K562 (cell line): ENCODE measurements around the gene CBX1. TPM values are rescaled to one million over a fixed set of nuclear protein-coding genes. Genes with fewer than 3 reads are reported as not detected.

Experiments
- CREM ChIP-seq: IDR thresholded peaks from 2 replicates; pipeline ENCODE4 v1.6.1; 2014; ENCODE audit warnings: antibody characterized with exemption, low read depth
- CTBP1 ChIP-seq: fragments of 450-650 bp; IDR thresholded peaks from 2 replicates; pipeline ENCODE4 v1.6.1; 2016; ENCODE audit warnings: borderline replicate concordance
- DNMT1 ChIP-seq: fragments of 450-650 bp; IDR thresholded peaks from 2 replicates; pipeline ENCODE4 v1.6.1; 2016; ENCODE audit warnings: antibody characterized with exemption, mild to moderate bottlenecking
- ESRRA ChIP-seq: fragments of 450-650 bp; IDR thresholded peaks from 2 replicates; pipeline ENCODE4 v1.6.1; 2014; ENCODE audit warnings: low read depth, mild to moderate bottlenecking, moderate library complexity, borderline replicate concordance
- FOXJ2 ChIP-seq: fragments of 200-800 bp; sonication (Bioruptor generic); IDR thresholded peaks from 2 replicates; pipeline ENCODE4 v1.6.1; 2016; ENCODE audit warnings: missing genetic modification characterization, missing compliant biosample characterization
- JUND ChIP-seq, 2 experiments: IDR thresholded peaks; 2 replicates in 1 of 2; 3 replicates in 1 of 2; pipeline ENCODE4 v1.6.1; 2011; ENCODE audit warnings: borderline replicate concordance in 2 of 2, low read depth in 2 of 2, low read length in 2 of 2, improper control_type of control experiment in 1 of 2, missing biosample characterization in 1 of 2, missing genetic modification characterization in 1 of 2, missing genetic modification reagents in 1 of 2
- KDM5B ChIP-seq: fragments of 200-600 bp; sonication (generic); IDR thresholded peaks from 2 replicates; pipeline ENCODE4 v1.6.1; 2012; ENCODE audit warnings: low read depth, mild to moderate bottlenecking, moderate library complexity, low read length, control low read depth, inconsistent platforms; ENCODE audit not compliant: insufficient replicate concordance
- NFIC ChIP-seq: fragments of 450-650 bp; IDR thresholded peaks from 2 replicates; pipeline ENCODE4 v1.6.1; 2017; ENCODE audit warnings: mild to moderate bottlenecking, inconsistent platforms
- POLR2AphosphoS5 ChIP-seq: IDR thresholded peaks from 2 replicates; pipeline ENCODE4 v1.6.1; 2011; ENCODE audit warnings: mild to moderate bottlenecking, low read depth, low read length, moderate library complexity; ENCODE audit not compliant: control insufficient read depth, insufficient read depth
- TEAD1 ChIP-seq, 2 experiments: fragments of 450-650 bp in 1 of 2; sonication (generic) in 1 of 2; formaldehyde crosslinking; IDR thresholded peaks; 2 replicates each; pipeline versions ENCODE4 v1.4.0 to v1.8.0; 2020 to 2022; ENCODE audit warnings: mild to moderate bottlenecking in 2 of 2, missing genetic modification reagents in 1 of 2
- ZNF408 ChIP-seq: fragments of 250-450 bp; sonication (Bioruptor Pico); IDR thresholded peaks from 2 replicates; pipeline ENCODE4 v1.4.0; 2020; ENCODE audit warnings: low read depth, mild to moderate bottlenecking, moderate library complexity
- polyA plus RNA-seq, 8 experiments: library from polyadenylated mRNA; depleted of rRNA in 4 of 8; stranded (reverse) in 5 of 8; unstranded in 3 of 8; fragments of >200 nt; fragmentation: Nextera tagmentation in 2 of 8; fragmentation: Illumina TruSeq in 1 of 8; extraction: Ambion mirVana in 2 of 8; extraction: Trizol in 1 of 8; gene quantifications; 2 replicates each; pipeline versions ENCODE4 v1.2.1 to v1.2.3, GENCODE V29; 2011 to 2014; ENCODE audit warnings: inconsistent platforms in 1 of 8, missing spikeins in 1 of 8
- total RNA-seq, 7 experiments: library from RNA; depleted of rRNA in 6 of 7; stranded (reverse); fragments of >200 nt in 6 of 7; fragmentation: Illumina TruSeq in 2 of 7; extraction: Trizol in 2 of 7; gene quantifications; 2 replicates each; pipeline versions ENCODE4 v1.2.1 to v1.2.3, GENCODE V29; 2011 to 2021; ENCODE audit warnings: low replicate concordance in 1 of 7
- TF ChIP-seq, protein P1 (sequence below): fragments of 250-450 bp; sonication (Bioruptor Pico); IDR thresholded peaks from 2 replicates; pipeline ENCODE4 v1.4.0; 2020; ENCODE audit warnings: mild to moderate bottlenecking, moderate library complexity, borderline replicate concordance
- TF ChIP-seq, protein P2 (sequence below), 2 experiments: fragments of 450-650 bp; conservative IDR thresholded peaks; 2 replicates each; pipeline ENCODE4 v1.6.1; 2017; ENCODE audit warnings: mild to moderate bottlenecking in 2 of 2, moderate library complexity in 2 of 2
- TF ChIP-seq, protein P3 (sequence below): sonication (generic); formaldehyde crosslinking; IDR thresholded peaks from 2 replicates; pipeline ENCODE4 v1.8.0; 2022; ENCODE audit warnings: mild to moderate bottlenecking, missing genetic modification reagents
- TF ChIP-seq, protein P4 (sequence below): sonication (generic); formaldehyde crosslinking; IDR thresholded peaks from 2 replicates; pipeline ENCODE4 v1.8.0; 2022; ENCODE audit warnings: missing genetic modification reagents, mild to moderate bottlenecking, borderline replicate concordance

CBX1 gene
- total and polyA plus RNA-seq, 9 of the 15 experiments (the other 6 are each of a cell fraction or from before 2014, with no cell fraction given) = 10.6 to 95.7 (median 52.7) TPM

DNA sequence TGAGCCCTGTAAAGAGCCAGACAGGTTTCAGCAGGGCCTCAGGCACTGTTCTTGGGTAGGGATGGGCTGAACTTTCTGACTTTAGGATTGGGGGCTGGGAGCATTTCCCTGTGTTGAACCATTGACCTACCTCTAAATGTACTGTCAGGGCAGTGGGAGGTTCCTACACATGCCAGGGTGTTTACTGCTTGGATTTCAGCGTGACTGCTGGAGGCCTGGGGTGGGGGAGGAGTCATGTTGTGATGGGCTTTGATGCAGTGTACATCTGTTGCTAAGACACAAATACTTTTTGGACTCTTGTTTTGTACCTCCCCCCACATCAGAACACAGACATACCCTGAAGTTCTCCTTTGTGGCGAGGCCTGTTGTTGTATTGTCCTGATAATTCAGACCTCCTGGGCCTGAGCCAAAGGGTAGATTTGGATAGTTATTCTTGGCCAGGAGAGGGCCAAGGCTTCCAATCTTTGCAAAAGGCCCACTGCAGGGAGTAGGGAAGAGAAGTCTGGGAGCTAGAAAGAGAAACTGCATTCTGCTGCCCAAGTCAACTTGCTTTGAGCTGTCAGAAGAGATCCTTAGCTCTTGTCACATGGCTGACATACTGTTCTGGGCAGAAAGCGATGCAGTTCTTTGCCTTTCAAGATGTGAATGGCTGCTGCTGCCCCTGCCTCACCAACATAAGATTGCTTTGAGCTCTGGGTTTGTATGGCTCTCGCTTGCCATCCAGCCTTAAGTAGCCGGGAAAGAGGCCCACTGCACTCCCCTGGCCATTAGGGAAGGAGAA, 49.4 kb downstream of the CBX1 start (continued):
- TF ChIP-seq, protein P1, sequence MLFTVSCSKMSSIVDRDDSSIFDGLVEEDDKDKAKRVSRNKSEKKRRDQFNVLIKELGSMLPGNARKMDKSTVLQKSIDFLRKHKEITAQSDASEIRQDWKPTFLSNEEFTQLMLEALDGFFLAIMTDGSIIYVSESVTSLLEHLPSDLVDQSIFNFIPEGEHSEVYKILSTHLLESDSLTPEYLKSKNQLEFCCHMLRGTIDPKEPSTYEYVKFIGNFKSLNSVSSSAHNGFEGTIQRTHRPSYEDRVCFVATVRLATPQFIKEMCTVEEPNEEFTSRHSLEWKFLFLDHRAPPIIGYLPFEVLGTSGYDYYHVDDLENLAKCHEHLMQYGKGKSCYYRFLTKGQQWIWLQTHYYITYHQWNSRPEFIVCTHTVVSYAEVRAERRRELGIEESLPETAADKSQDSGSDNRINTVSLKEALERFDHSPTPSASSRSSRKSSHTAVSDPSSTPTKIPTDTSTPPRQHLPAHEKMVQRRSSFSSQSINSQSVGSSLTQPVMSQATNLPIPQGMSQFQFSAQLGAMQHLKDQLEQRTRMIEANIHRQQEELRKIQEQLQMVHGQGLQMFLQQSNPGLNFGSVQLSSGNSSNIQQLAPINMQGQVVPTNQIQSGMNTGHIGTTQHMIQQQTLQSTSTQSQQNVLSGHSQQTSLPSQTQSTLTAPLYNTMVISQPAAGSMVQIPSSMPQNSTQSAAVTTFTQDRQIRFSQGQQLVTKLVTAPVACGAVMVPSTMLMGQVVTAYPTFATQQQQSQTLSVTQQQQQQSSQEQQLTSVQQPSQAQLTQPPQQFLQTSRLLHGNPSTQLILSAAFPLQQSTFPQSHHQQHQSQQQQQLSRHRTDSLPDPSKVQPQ (CRISPR knock-in tag) = no peak
- TF ChIP-seq, protein P2, sequence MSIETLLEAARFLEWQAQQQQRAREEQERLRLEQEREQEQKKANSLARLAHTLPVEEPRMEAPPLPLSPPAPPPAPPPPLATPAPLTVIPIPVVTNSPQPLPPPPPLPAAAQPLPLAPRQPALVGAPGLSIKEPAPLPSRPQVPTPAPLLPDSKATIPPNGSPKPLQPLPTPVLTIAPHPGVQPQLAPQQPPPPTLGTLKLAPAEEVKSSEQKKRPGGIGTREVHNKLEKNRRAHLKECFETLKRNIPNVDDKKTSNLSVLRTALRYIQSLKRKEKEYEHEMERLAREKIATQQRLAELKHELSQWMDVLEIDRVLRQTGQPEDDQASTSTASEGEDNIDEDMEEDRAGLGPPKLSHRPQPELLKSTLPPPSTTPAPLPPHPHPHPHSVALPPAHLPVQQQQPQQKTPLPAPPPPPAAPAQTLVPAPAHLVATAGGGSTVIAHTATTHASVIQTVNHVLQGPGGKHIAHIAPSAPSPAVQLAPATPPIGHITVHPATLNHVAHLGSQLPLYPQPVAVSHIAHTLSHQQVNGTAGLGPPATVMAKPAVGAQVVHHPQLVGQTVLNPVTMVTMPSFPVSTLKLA (conservative IDR thresholded peaks at IDR 0.05) = peak; percentile 86 to 92
- TF ChIP-seq, protein P3, sequence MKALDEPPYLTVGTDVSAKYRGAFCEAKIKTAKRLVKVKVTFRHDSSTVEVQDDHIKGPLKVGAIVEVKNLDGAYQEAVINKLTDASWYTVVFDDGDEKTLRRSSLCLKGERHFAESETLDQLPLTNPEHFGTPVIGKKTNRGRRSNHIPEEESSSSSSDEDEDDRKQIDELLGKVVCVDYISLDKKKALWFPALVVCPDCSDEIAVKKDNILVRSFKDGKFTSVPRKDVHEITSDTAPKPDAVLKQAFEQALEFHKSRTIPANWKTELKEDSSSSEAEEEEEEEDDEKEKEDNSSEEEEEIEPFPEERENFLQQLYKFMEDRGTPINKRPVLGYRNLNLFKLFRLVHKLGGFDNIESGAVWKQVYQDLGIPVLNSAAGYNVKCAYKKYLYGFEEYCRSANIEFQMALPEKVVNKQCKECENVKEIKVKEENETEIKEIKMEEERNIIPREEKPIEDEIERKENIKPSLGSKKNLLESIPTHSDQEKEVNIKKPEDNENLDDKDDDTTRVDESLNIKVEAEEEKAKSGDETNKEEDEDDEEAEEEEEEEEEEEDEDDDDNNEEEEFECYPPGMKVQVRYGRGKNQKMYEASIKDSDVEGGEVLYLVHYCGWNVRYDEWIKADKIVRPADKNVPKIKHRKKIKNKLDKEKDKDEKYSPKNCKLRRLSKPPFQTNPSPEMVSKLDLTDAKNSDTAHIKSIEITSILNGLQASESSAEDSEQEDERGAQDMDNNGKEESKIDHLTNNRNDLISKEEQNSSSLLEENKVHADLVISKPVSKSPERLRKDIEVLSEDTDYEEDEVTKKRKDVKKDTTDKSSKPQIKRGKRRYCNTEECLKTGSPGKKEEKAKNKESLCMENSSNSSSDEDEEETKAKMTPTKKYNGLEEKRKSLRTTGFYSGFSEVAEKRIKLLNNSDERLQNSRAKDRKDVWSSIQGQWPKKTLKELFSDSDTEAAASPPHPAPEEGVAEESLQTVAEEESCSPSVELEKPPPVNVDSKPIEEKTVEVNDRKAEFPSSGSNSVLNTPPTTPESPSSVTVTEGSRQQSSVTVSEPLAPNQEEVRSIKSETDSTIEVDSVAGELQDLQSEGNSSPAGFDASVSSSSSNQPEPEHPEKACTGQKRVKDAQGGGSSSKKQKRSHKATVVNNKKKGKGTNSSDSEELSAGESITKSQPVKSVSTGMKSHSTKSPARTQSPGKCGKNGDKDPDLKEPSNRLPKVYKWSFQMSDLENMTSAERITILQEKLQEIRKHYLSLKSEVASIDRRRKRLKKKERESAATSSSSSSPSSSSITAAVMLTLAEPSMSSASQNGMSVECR (CRISPR knock-in tag) = peak; percentile 77
- TF ChIP-seq TEAD1 (CRISPR knock-in tag; IDR thresholded peaks at IDR 0.05) = peak in 1 of 2 experiments; percentile 65; a peak in 2 of 4 replicates
- TF ChIP-seq KDM5B = no peak
- TF ChIP-seq POLR2AphosphoS5 = 0 out of 2 replicates have a peak, but pooled peaks have one; percentile 26
- 0 out of 2 replicates have a peak, but pooled peaks have one; percentile 32 for TF ChIP-seq JUND (IDR thresholded peaks at IDR 0.05; ENCODE audit: borderline replicate concordance, low read depth, low read length)
- no peak for TF ChIP-seq JUND (tag; IDR thresholded peaks at IDR 0.05; ENCODE audit: borderline replicate concordance, low read depth, low read length)
- TF ChIP-seq, protein P4, sequence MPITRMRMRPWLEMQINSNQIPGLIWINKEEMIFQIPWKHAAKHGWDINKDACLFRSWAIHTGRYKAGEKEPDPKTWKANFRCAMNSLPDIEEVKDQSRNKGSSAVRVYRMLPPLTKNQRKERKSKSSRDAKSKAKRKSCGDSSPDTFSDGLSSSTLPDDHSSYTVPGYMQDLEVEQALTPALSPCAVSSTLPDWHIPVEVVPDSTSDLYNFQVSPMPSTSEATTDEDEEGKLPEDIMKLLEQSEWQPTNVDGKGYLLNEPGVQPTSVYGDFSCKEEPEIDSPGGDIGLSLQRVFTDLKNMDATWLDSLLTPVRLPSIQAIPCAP (CRISPR knock-in tag) = no peak
- no peak for TF ChIP-seq ZNF408 (CRISPR knock-in tag)
- TF ChIP-seq NFIC = peak; percentile 92
- peak; percentile 78; the same call in 1 of the 2 replicates for TF ChIP-seq CTBP1
- peak; percentile 27; the same call in 1 of the 2 replicates for TF ChIP-seq CREM
- peak; percentile 37; the same call in 1 of the 2 replicates for TF ChIP-seq ESRRA
- no peak for TF ChIP-seq DNMT1
- TF ChIP-seq FOXJ2 (tag) = peak; percentile 98
